ENCODE results near the gene GSTK1. TPM values are rescaled to one million over a fixed set of nuclear protein-coding genes. Genes with fewer than 3 reads are reported as not detected.

GSTK1 gene
- total and polyA plus RNA-seq, 2 of the 8 experiments (the other 6 are each of a cell fraction or from before 2014, with no cell fraction given) = 25.5 to 32.5 TPM

DNA sequence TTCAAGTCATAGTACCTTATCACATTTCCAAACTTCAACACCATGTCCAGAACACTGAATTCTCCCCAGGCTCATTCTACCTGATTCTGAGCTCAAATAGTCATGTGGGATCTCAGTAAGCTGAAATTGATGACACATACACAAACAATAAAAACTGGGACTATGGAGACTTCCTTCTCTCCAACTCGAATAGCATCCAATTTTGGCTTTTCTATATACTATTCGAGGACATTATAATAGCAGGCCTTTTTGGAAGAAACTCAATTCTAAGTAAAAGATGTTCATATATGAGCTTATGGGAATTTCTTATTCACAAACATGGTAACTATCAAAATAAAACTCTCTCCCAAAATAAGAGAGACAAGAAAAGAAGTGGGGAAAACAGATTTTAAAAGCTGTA lies 42.0 kb upstream of the GSTK1 start:
- peaks cover 1% of the 10 kb centered on the region; the same call in 1 of the 2 replicates for H3K23me2 ChIP-seq (ENCODE audit: low read depth, low read length)
- H3K4me1 ChIP-seq (replicated peaks in 1 of 4; ENCODE audit: control insufficient read depth in 3 of 4, insufficient read depth in 4 of 4, low read length in 3 of 4) = no peaks in the 10 kb centered on the region
- 87% methylated on average over 2 of the region's 2 CpGs; no CpG with 5 or more reads in 1 of the 2 experiments for WGBS, 2 experiments (ENCODE audit: extremely low coverage in 1 of 2, insufficient coverage in 1 of 2, insufficient read length in 1 of 2, insufficient replicate concordance in 2 of 2, low coverage in 1 of 2, low lambda C conversion rate in 2 of 2, missing lambda C conversion rate in 1 of 2)
- no peak overlapping the region for H3K18ac ChIP-seq (ENCODE audit: extremely low read depth, low read length)
- no peaks in the 10 kb centered on the region for H3K36me3 ChIP-seq (ENCODE audit: control insufficient read depth in 2 of 4, insufficient read depth in 4 of 4, low read length in 3 of 4)
- no peak overlapping the region for H2AK5ac ChIP-seq (ENCODE audit: low read depth, low read length)
- no peak overlapping the region for H3K4ac ChIP-seq (replicated peaks; ENCODE audit: insufficient read length, low read depth, low read length)
- H3K27ac ChIP-seq (ENCODE audit: low read depth, low read length) = no peak overlapping the region
- FAIRE-seq = no peak
- no peak overlapping the region for H4K8ac ChIP-seq (ENCODE audit: extremely low read depth, insufficient read depth, low read length)
- no peak overlapping the region for H2AFZ ChIP-seq (ENCODE audit: low read length)
- no peak overlapping the region for H2BK120ac ChIP-seq (replicated peaks; ENCODE audit: low read depth, low read length)
- DNase-seq (ENCODE audit: low read depth in 1 of 2, low spot score in 2 of 2) = no peak
- no peak overlapping the region for H4K91ac ChIP-seq (replicated peaks; ENCODE audit: insufficient read length, low read length)
- no peak overlapping the region for H2BK20ac ChIP-seq (ENCODE audit: low read length)
- H3K23ac ChIP-seq (ENCODE audit: insufficient read length) = no peak overlapping the region
- ChIA-PET POLR2A (ENCODE audit: partially characterized antibody) (interaction anchor here (0.6 kb wide), 1 partner anchor 77 kb away, joined by 3 read pairs; no protein-coding TSS in a partner anchor), CTCF (ENCODE audit: partially characterized antibody) (interaction anchor here (1.2 to 11.2 kb wide), 5 partner anchors 12 to 617 kb away, joined by 3 to 480 read pairs (median 4); no protein-coding TSS in a partner anchor)
- H4K20me1 ChIP-seq (replicated peaks in 1 of 2; ENCODE audit: control insufficient read depth in 1 of 2, insufficient read depth in 2 of 2, low read length in 2 of 2) = no peaks in the 10 kb centered on the region
- no peak overlapping the region for H2BK15ac ChIP-seq (ENCODE audit: low read length)
- H3K4me3 ChIP-seq (ENCODE audit: extremely low read depth in 1 of 4, insufficient read depth in 2 of 4, low read depth in 3 of 4, low read length in 4 of 4) = no peak overlapping the region
- TF ChIP-seq SP2 (IDR thresholded peaks at IDR 0.05; ENCODE audit: low read length) (no peak), SIN3A (conservative IDR thresholded peaks at IDR 0.05 in 1 of 2, IDR thresholded peaks at IDR 0.05 in 1 of 2; ENCODE audit: low read depth in 1 of 2, low read length in 2 of 2) (no peak)
- no peak overlapping the region for H2BK5ac ChIP-seq (ENCODE audit: low read depth, low read length)
- H3K4me2 ChIP-seq (ENCODE audit: insufficient read depth in 1 of 2, low read depth in 2 of 2, low read length in 2 of 2) = no peak overlapping the region
- no peaks in the 10 kb centered on the region for H3K27me3 ChIP-seq (replicated peaks in 1 of 4; ENCODE audit: control insufficient read depth in 3 of 4, extremely low read depth in 1 of 4, insufficient read depth in 3 of 4, low read length in 3 of 4)
- H4K5ac ChIP-seq (ENCODE audit: insufficient read length, low read depth, low read length) = no peak overlapping the region
- H2BK12ac ChIP-seq (ENCODE audit: low read depth, low read length) = no peak overlapping the region
- no peak overlapping the region for H3K56ac ChIP-seq (replicated peaks; ENCODE audit: insufficient read length, low read depth, low read length)
- H3K9me3 ChIP-seq (ENCODE audit: insufficient read depth in 2 of 2, low read depth in 1 of 2, low read length in 1 of 2) = no peaks in the 10 kb centered on the region
- no peaks in the 10 kb centered on the region for H3K79me2 ChIP-seq (ENCODE audit: control insufficient read depth in 1 of 2, insufficient read depth in 2 of 2, low read length in 2 of 2)
- no peak overlapping the region for H3K9ac ChIP-seq (replicated peaks in 1 of 4; ENCODE audit: extremely low read depth in 1 of 4, low read depth in 3 of 4, low read length in 3 of 4)
- no peaks in the 10 kb centered on the region for H3K79me1 ChIP-seq (ENCODE audit: low read depth, low read length)
- no peak overlapping the region for H3K14ac ChIP-seq (ENCODE audit: insufficient read length)
